Memory B cell (primary cell): ENCODE results near the gene HHATL.
"Not testable (repeated sequence)": the region's sequence is repeated elsewhere in the genome, so short reads cannot be mapped to it uniquely, and the experiment has no call there.

ENCODE experiments used
- ATAC-seq: fragments of 150-1000 bp; cut with Tn5 transposase; 2 replicates; pipeline ENCODE4 v1.10.0; 2021; ENCODE audit warnings: low read depth, mild to moderate bottlenecking, moderate library complexity
- DNase-seq, 2 donors: peaks; one replicate each; pipeline ENCODE4 v3.0.0; 2022; ENCODE audit warnings: low spot score in 2 of 2
- H3K27ac Mint-ChIP-seq: one replicate; pipeline ENCODE4 v1.8.0; 2022; ENCODE audit warnings: mild to moderate bottlenecking, moderate library complexity, mixed read lengths
- H3K27me3 Mint-ChIP-seq: one replicate; pipeline ENCODE4 v1.8.0; 2022; ENCODE audit warnings: mixed read lengths
- H3K36me3 Mint-ChIP-seq: one replicate; pipeline ENCODE4 v1.8.0; 2022; ENCODE audit warnings: mild to moderate bottlenecking, mixed read lengths
- H3K4me1 Mint-ChIP-seq: one replicate; pipeline ENCODE4 v1.8.0; 2022; ENCODE audit warnings: mixed read lengths
- H3K4me3 Mint-ChIP-seq: one replicate; pipeline ENCODE4 v1.8.0; 2022; ENCODE audit warnings: mild to moderate bottlenecking, moderate library complexity, mixed read lengths
- H3K9me3 Mint-ChIP-seq: one replicate; pipeline ENCODE4 v1.8.0; 2022; ENCODE audit warnings: mixed read lengths

Gene HHATL

GRCh38 chr3:42729404-42730145, 27.0 kb upstream of the HHATL start:
- Mint-ChIP-seq H3K4me3 (no peak overlapping the region), H3K27ac (no peak overlapping the region), H3K9me3 (no peaks in the 10 kb centered on the region), H3K4me1 (no peaks in the 10 kb centered on the region), H3K36me3 (no peaks in the 10 kb centered on the region), H3K27me3 (peaks cover 2% of the 10 kb centered on the region)
- no peak for DNase-seq
- ATAC-seq = no peak

- no peaks in the 10 kb centered on the region for H3K36me3 Mint-ChIP-seq
- H3K27ac Mint-ChIP-seq = no peak overlapping the region
- H3K4me3 Mint-ChIP-seq = no peak overlapping the region
- peaks cover 5% of the 10 kb centered on the region for H3K27me3 Mint-ChIP-seq
- no peak for DNase-seq
- H3K4me1 Mint-ChIP-seq = no peaks in the 10 kb centered on the region
- H3K9me3 Mint-ChIP-seq = no peaks in the 10 kb centered on the region
- ATAC-seq = no peak
Measured at GRCh38 chr3:42728668-42729364, 26.2 kb upstream of the HHATL start.

GRCh38 chr3:42728056-42728455, 25.5 kb upstream of the HHATL start:
- ATAC-seq = no peak

GRCh38 chr3:42725454-42725853, 22.9 kb upstream of the HHATL start:
- Mint-ChIP-seq H3K36me3 (no peaks in the 10 kb centered on the region), H3K27me3 (peaks cover 7% of the 10 kb centered on the region), H3K27ac (no peak overlapping the region), H3K4me1 (no peaks in the 10 kb centered on the region), H3K4me3 (no peak overlapping the region), H3K9me3 (no peaks in the 10 kb centered on the region)
- ATAC-seq (no peak), DNase-seq (no peak)

More at GRCh38 chr3:42728056-42728455, 25.5 kb upstream of the HHATL start:
- Mint-ChIP-seq H3K36me3 (no peaks in the 10 kb centered on the region), H3K27me3 (peaks cover 5% of the 10 kb centered on the region), H3K9me3 (no peaks in the 10 kb centered on the region), H3K27ac (no peak overlapping the region), H3K4me1 (no peaks in the 10 kb centered on the region), H3K4me3 (no peak overlapping the region)
- no peak for DNase-seq

GRCh38 chr3:42723219-42723618, 20.6 kb upstream of the HHATL start:
- ATAC-seq (no peak), DNase-seq (no peak)
- no peaks in the 10 kb centered on the region for H3K9me3 Mint-ChIP-seq
- peaks cover 7% of the 10 kb centered on the region for H3K27me3 Mint-ChIP-seq
- H3K4me1 Mint-ChIP-seq = no peaks in the 10 kb centered on the region
- H3K27ac Mint-ChIP-seq = no peak overlapping the region
- no peak overlapping the region for H3K4me3 Mint-ChIP-seq
- H3K36me3 Mint-ChIP-seq = no peaks in the 10 kb centered on the region

- H3K36me3 Mint-ChIP-seq, H3K9me3 Mint-ChIP-seq, H3K27me3 Mint-ChIP-seq, H3K4me3 Mint-ChIP-seq, H3K4me1 Mint-ChIP-seq, DNase-seq, ATAC-seq, H3K27ac Mint-ChIP-seq: not testable (repeated sequence)
Measured at GRCh38 chr3:42722442-42722841, 19.8 kb upstream of the HHATL start.

GRCh38 chr3:42721690-42722089, 19.1 kb upstream of the HHATL start:
- no peaks in the 10 kb centered on the region for H3K36me3 Mint-ChIP-seq
- no peak for DNase-seq

GRCh38 chr3:42720126-42720525, 17.5 kb upstream of the HHATL start:
- H3K4me1 Mint-ChIP-seq = no peaks in the 10 kb centered on the region
- no peak overlapping the region for H3K27ac Mint-ChIP-seq
- no peaks in the 10 kb centered on the region for H3K9me3 Mint-ChIP-seq
- DNase-seq (no peak), ATAC-seq (no peak)
- peaks cover 7% of the 10 kb centered on the region for H3K27me3 Mint-ChIP-seq
- no peaks in the 10 kb centered on the region for H3K36me3 Mint-ChIP-seq
- no peak overlapping the region for H3K4me3 Mint-ChIP-seq

More at GRCh38 chr3:42721690-42722089, 19.1 kb upstream of the HHATL start:
- no peak overlapping the region for H3K4me3 Mint-ChIP-seq
- H3K27ac Mint-ChIP-seq = no peak overlapping the region
- no peaks in the 10 kb centered on the region for H3K4me1 Mint-ChIP-seq
- ATAC-seq = no peak
- peaks cover 8% of the 10 kb centered on the region for H3K27me3 Mint-ChIP-seq
- H3K9me3 Mint-ChIP-seq = no peaks in the 10 kb centered on the region

- Mint-ChIP-seq H3K27me3 (peaks cover 3% of the 10 kb centered on the region), H3K36me3 (no peaks in the 10 kb centered on the region), H3K27ac (no peak overlapping the region), H3K4me1 (peaks cover 2% of the 10 kb centered on the region), H3K4me3 (no peak overlapping the region), H3K9me3 (no peaks in the 10 kb centered on the region)
- ATAC-seq (no peak), DNase-seq (no peak)
Measured at GRCh38 chr3:42719002-42719401, 16.4 kb upstream of the HHATL start.

- Mint-ChIP-seq H3K36me3 (no peaks in the 10 kb centered on the region), H3K4me1 (peaks cover 4% of the 10 kb centered on the region), H3K9me3 (no peaks in the 10 kb centered on the region), H3K4me3 (no peak overlapping the region), H3K27ac (no peak overlapping the region), H3K27me3 (peaks cover 3% of the 10 kb centered on the region)
- DNase-seq (no peak), ATAC-seq (no peak)
Measured at GRCh38 chr3:42718338-42718737, 15.7 kb upstream of the HHATL start.

- Mint-ChIP-seq H3K4me3 (no peak overlapping the region), H3K27ac (no peak overlapping the region), H3K27me3 (peaks cover 3% of the 10 kb centered on the region), H3K9me3 (no peaks in the 10 kb centered on the region), H3K36me3 (no peaks in the 10 kb centered on the region), H3K4me1 (peaks cover 8% of the 10 kb centered on the region)
- DNase-seq = no peak
- no peak for ATAC-seq
Measured at GRCh38 chr3:42717306-42717705, 14.7 kb upstream of the HHATL start.

GRCh38 chr3:42714171-42714852, 11.7 kb upstream of the HHATL start:
- Mint-ChIP-seq H3K27ac (no peak overlapping the region), H3K4me3 (no peak overlapping the region), H3K9me3 (no peaks in the 10 kb centered on the region), H3K27me3 (peaks cover 3% of the 10 kb centered on the region), H3K36me3 (no peaks in the 10 kb centered on the region), H3K4me1 (peaks cover 8% of the 10 kb centered on the region)
- ATAC-seq (no peak), DNase-seq (no peak)

- no peak overlapping the region for H3K27ac Mint-ChIP-seq
- no peaks in the 10 kb centered on the region for H3K9me3 Mint-ChIP-seq
- ATAC-seq = peak; percentile 26
- H3K27me3 Mint-ChIP-seq = peaks cover 7% of the 10 kb centered on the region
- peaks cover 8% of the 10 kb centered on the region for H3K4me1 Mint-ChIP-seq
- H3K4me3 Mint-ChIP-seq = no peak overlapping the region
- no peak for DNase-seq
- no peaks in the 10 kb centered on the region for H3K36me3 Mint-ChIP-seq
Measured at GRCh38 chr3:42713747-42714146, 11.1 kb upstream of the HHATL start.

GRCh38 chr3:42712688-42713372, 10.2 kb upstream of the HHATL start:
- no peak overlapping the region for H3K27ac Mint-ChIP-seq
- DNase-seq (no peak), ATAC-seq (no peak)
- H3K4me3 Mint-ChIP-seq = no peak overlapping the region
- no peaks in the 10 kb centered on the region for H3K36me3 Mint-ChIP-seq
- H3K27me3 Mint-ChIP-seq = peaks cover 7% of the 10 kb centered on the region
- no peaks in the 10 kb centered on the region for H3K9me3 Mint-ChIP-seq
- H3K4me1 Mint-ChIP-seq = peaks cover 8% of the 10 kb centered on the region
